Glutamatergic neuron (in vitro differentiated cells): ENCODE data around the gene GPAM. TPM values are rescaled to one million over a fixed set of nuclear protein-coding genes. Genes with fewer than 3 reads are reported as not detected.
"Not testable (repeated sequence)": the region's sequence is repeated elsewhere in the genome, so short reads cannot be mapped to it uniquely, and the experiment has no call there.

Experiments used
- DNase-seq: peaks from one replicate; pipeline ENCODE4 v3.0.0; 2022
- H3K27ac Mint-ChIP-seq: one replicate; pipeline ENCODE4 v1.8.0; 2020; ENCODE audit warnings: mild to moderate bottlenecking, mixed read lengths, inconsistent platforms; ENCODE audit not compliant: unreplicated experiment
- H3K27me3 Mint-ChIP-seq: one replicate; pipeline ENCODE4 v1.8.0; 2020; ENCODE audit warnings: mild to moderate bottlenecking, moderate library complexity, mixed read lengths, inconsistent platforms; ENCODE audit not compliant: unreplicated experiment
- H3K36me3 Mint-ChIP-seq: one replicate; pipeline ENCODE4 v1.8.0; 2020; ENCODE audit warnings: mild to moderate bottlenecking, mixed read lengths, inconsistent platforms; ENCODE audit not compliant: unreplicated experiment
- H3K4me1 Mint-ChIP-seq: one replicate; pipeline ENCODE4 v1.8.0; 2020; ENCODE audit warnings: mild to moderate bottlenecking, low read depth, mixed read lengths, inconsistent platforms; ENCODE audit not compliant: unreplicated experiment
- H3K4me3 Mint-ChIP-seq: one replicate; pipeline ENCODE4 v1.8.0; 2020; ENCODE audit warnings: mild to moderate bottlenecking, mixed read lengths, inconsistent platforms; ENCODE audit not compliant: unreplicated experiment
- H3K9me3 Mint-ChIP-seq: one replicate; pipeline ENCODE4 v1.8.0; 2020; ENCODE audit warnings: mild to moderate bottlenecking, moderate library complexity, mixed read lengths, inconsistent platforms; ENCODE audit not compliant: unreplicated experiment
- total RNA-seq: library from RNA; stranded (reverse); fragmentation: NEBNext Ultra II Directional; extraction: Animal tissue kit (Norgen Biotek cat#: 25700); gene quantifications from one replicate; pipeline ENCODE4 v1.2.1, GENCODE V29; 2021; ENCODE audit not compliant: unreplicated experiment
- TF ChIP-seq, protein P1 (sequence below): fragments of 200-600 bp; sonication (generic); IDR thresholded peaks from one replicate; pipeline ENCODE4 v1.5.0; 2021; ENCODE audit not compliant: partially characterized antibody, unreplicated experiment

The GPAM gene
- total RNA-seq, 1 donor from 2014 or later = 13.8 TPM

DNA sequence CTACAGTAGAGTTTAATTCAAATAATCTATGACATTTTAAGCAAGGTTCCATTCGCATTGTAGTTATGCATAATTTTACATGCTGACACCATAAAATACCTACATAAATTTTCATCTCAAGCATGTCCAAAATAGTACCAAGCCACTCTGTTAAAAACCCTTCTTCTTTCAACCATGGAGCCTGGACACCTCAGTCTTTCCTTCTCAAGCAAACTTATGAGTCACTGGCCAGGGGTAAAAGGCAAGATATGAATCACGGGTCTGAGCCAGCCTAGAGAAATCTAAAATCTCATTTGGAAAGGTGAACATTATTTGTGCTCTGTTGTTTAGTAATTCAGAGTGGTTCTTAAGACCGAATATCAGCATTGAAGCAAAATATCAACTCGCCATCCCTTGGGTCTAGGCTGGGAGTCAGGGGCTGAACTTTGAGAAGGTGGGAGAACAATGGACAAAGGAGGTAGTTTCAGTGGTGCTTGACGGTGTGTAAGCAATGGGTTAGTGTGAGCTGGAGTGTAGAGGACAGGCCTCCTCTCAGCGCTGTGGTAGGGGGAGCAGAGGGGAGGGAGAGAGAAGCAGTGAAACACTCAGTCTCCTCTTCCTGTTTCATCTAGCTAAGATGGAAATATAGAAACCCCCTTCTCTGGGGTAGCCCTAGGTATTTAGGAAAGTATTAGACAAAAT lies 19.1 kb upstream of the GPAM start:
- peaks cover 2% of the 10 kb centered on the region for H3K9me3 Mint-ChIP-seq

DNA sequence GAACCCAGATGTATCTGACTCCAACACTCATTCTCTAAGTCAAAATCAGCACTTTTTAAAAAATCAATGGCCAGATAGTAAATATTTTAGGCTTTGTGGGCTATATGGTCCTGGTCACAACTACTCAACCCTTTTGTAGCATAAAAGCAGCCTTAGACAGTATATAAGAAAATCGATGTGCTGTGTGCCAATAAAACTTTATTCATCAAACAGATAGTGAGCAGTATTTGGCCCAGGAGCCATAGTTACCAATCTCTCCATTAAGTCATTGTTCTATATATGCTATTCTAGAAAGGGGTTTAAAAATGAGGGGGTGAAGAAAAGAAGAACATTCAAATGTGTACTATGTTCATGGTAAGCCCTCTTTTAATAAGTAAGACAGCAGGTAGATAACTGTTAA lies 18.5 kb upstream of the GPAM start:
- no peaks in the 10 kb centered on the region for H3K36me3 Mint-ChIP-seq
- peaks cover 2% of the 10 kb centered on the region for H3K9me3 Mint-ChIP-seq
- H3K4me1 Mint-ChIP-seq = no peaks in the 10 kb centered on the region

More for the DNA sequence above, 19.1 kb upstream of the GPAM start:
- Mint-ChIP-seq H3K4me1 (no peaks in the 10 kb centered on the region), H3K27ac (no peak overlapping the region), H3K36me3 (no peaks in the 10 kb centered on the region), H3K4me3 (no peak overlapping the region), H3K27me3 (peaks cover 2% of the 10 kb centered on the region)
- TF ChIP-seq, protein P1, sequence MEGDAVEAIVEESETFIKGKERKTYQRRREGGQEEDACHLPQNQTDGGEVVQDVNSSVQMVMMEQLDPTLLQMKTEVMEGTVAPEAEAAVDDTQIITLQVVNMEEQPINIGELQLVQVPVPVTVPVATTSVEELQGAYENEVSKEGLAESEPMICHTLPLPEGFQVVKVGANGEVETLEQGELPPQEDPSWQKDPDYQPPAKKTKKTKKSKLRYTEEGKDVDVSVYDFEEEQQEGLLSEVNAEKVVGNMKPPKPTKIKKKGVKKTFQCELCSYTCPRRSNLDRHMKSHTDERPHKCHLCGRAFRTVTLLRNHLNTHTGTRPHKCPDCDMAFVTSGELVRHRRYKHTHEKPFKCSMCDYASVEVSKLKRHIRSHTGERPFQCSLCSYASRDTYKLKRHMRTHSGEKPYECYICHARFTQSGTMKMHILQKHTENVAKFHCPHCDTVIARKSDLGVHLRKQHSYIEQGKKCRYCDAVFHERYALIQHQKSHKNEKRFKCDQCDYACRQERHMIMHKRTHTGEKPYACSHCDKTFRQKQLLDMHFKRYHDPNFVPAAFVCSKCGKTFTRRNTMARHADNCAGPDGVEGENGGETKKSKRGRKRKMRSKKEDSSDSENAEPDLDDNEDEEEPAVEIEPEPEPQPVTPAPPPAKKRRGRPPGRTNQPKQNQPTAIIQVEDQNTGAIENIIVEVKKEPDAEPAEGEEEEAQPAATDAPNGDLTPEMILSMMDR = no peak
- no peak for DNase-seq

DNA sequence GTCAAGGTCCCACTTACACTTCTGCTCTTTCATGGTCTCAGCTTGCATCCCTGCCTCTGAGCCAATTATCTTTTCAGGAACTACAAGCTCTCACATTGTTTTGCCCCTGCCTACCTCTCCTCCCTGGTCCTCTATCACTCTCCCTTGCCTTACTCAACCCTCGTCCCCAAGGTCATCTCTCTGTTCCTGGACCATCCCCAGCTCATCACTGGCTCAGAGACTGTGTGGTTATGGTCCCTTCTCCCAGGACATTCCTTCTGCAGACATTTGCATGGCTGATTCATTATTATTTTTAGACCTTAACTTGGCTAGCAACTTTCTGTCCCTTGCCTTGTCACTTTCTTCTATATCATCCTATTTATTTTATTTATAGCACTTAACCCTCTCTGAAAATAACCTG lies 17.8 kb upstream of the GPAM start:
- no peaks in the 10 kb centered on the region for H3K36me3 Mint-ChIP-seq
- peaks cover 2% of the 10 kb centered on the region for H3K27me3 Mint-ChIP-seq
- no peaks in the 10 kb centered on the region for H3K4me1 Mint-ChIP-seq
- TF ChIP-seq, protein P1 = no peak
- H3K9me3 Mint-ChIP-seq = peaks cover 2% of the 10 kb centered on the region
- H3K27ac Mint-ChIP-seq = no peak overlapping the region
- no peak overlapping the region for H3K4me3 Mint-ChIP-seq
- DNase-seq = no peak

More for the DNA sequence above, 18.5 kb upstream of the GPAM start:
- TF ChIP-seq, protein P1 = no peak
- DNase-seq = no peak
- H3K27me3 Mint-ChIP-seq = peaks cover 2% of the 10 kb centered on the region
- no peak overlapping the region for H3K4me3 Mint-ChIP-seq
- H3K27ac Mint-ChIP-seq = no peak overlapping the region

DNA sequence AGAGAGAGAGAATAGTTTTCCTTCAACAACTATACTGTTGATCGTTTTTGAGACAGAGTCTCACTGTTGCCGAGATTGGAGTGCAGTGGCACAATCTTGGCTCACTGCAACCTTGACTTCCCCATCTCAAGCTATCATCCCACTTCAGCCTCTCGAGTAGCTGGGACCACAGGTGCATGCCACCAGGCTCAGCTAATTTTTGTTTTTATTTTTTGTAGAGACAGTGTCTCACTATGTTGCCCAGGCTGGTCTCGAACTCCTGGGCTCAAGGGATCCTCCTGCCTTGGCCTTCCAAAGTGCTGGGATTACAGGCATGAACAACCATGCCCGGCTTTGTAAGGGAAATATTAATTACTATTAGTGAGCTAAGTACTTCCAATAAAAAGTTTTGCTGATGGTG lies 16.7 kb upstream of the GPAM start:
- not testable (repeated sequence) for H3K27me3 Mint-ChIP-seq, H3K9me3 Mint-ChIP-seq, H3K4me3 Mint-ChIP-seq, H3K27ac Mint-ChIP-seq, DNase-seq, H3K36me3 Mint-ChIP-seq, H3K4me1 Mint-ChIP-seq

DNA sequence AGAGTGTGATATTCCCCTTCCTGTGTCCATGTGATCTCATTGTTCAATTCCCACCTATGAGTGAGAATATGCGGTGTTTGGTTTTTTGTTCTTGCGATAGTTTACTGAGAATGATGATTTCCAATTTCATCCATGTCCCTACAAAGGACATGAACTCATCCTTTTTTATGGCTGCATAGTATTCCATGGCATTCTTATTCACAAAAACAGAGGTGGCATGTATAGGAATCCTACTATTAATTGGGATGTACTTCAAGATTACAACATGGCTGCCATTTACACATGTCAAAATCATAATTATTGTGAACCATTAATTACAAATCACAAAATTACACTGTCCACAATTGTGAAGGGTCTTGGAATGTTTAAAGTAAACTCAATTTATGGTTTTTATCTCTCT lies 14.1 kb upstream of the GPAM start:
- not testable (repeated sequence) for H3K4me1 Mint-ChIP-seq, H3K9me3 Mint-ChIP-seq, H3K27ac Mint-ChIP-seq, H3K27me3 Mint-ChIP-seq, H3K36me3 Mint-ChIP-seq, H3K4me3 Mint-ChIP-seq, DNase-seq

DNA sequence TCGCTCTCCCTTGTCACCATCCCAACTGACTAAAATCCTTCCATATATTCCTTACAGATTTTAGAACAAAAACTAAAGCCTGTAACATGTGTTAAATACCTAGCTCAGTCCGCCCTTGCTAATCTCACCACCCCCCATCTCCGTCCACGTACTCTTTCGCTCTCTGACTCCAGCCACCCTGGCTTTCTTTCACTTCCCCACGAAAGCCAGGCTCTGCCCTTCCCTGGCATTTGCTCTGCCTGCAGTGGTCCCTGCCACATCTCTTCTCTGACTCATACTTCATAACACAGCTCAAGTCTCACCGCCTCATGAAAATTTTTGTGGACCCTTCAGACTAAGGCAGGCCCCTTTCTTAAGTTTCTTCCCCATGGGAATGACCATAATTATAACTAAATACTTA lies 11.7 kb upstream of the GPAM start:
- no peaks in the 10 kb centered on the region for H3K9me3 Mint-ChIP-seq
- TF ChIP-seq, protein P1 = no peak
- H3K4me3 Mint-ChIP-seq = no peak overlapping the region
- no peaks in the 10 kb centered on the region for H3K4me1 Mint-ChIP-seq
- DNase-seq = no peak
- no peaks in the 10 kb centered on the region for H3K36me3 Mint-ChIP-seq
- H3K27ac Mint-ChIP-seq = no peak overlapping the region
- H3K27me3 Mint-ChIP-seq = peaks cover 3% of the 10 kb centered on the region
